Midbrain (tissue), 1 donor: Measurements from ENCODE around the gene KIAA0513.
A peak's percentile ranks its signal among the peaks of the same experiment; 100 is the strongest.

Experiments used
- DNase-seq: peaks from one replicate; lab custom pipeline; 2025; lab: John Stamatoyannopoulos, UW

KIAA0513 gene

GRCh38 chr16:85004587-85005205, 22.9 kb upstream of the KIAA0513 start:
- no peak for DNase-seq

- DNase-seq = no peak
Observed at GRCh38 chr16:85005285-85006069, 22.1 kb upstream of the KIAA0513 start.

- no peak for DNase-seq
Observed at GRCh38 chr16:85006639-85007038, 21.0 kb upstream of the KIAA0513 start.

- DNase-seq = no peak
Observed at GRCh38 chr16:85007496-85008214, 19.9 kb upstream of the KIAA0513 start.

- no peak for DNase-seq
Observed at GRCh38 chr16:85008271-85008670, 19.3 kb upstream of the KIAA0513 start.

- no peak for DNase-seq
Observed at GRCh38 chr16:85010446-85010930, 17.1 kb upstream of the KIAA0513 start.

- DNase-seq = peak; percentile 92
Observed at GRCh38 chr16:85010931-85011845, 16.4 kb upstream of the KIAA0513 start, which contains the start of gene ZDHHC7. Gene ZDHHC7, minus strand, starts transcription at chr16:85011535. Its CDS starts 20,917 bp downstream, at chr16:84990618.

- DNase-seq = no peak
Observed at GRCh38 chr16:85011846-85012284, 15.7 kb upstream of the KIAA0513 start.

- no peak for DNase-seq
Observed at GRCh38 chr16:85014311-85014710, 13.3 kb upstream of the KIAA0513 start.

GRCh38 chr16:85015481-85016187, 12.0 kb upstream of the KIAA0513 start:
- no peak for DNase-seq

- DNase-seq = no peak
Observed at GRCh38 chr16:85017151-85017550, 10.4 kb upstream of the KIAA0513 start.

GRCh38 chr16:85017633-85018032, 10.0 kb upstream of the KIAA0513 start:
- no peak for DNase-seq

GRCh38 chr16:85018529-85019236, 8.9 kb upstream of the KIAA0513 start:
- DNase-seq = no peak

GRCh38 chr16:85019659-85020245, 7.8 kb upstream of the KIAA0513 start:
- DNase-seq = no peak

- DNase-seq = no peak
Observed at GRCh38 chr16:85025781-85026653, 1.6 kb upstream of the KIAA0513 start.

- DNase-seq = no peak
Observed at GRCh38 chr16:85026703-85027102, 892 bp upstream of the KIAA0513 start.

- DNase-seq = no peak
Observed at GRCh38 chr16:85027958-85028684, 526 bp downstream of the KIAA0513 start.
